ENCODE measurements around the gene AKNAD1. TPM values are rescaled to one million over a fixed set of nuclear protein-coding genes. Genes with fewer than 3 reads are reported as not detected.

The AKNAD1 gene
- total and polyA plus RNA-seq, 10 of the 15 experiments (the other 5 are each of a cell fraction or from before 2014, with no cell fraction given) = 0.05 to 0.13 (median 0.10) TPM; not detected in 7

GRCh38 chr1:108780937-108781574 is 75.8 kb downstream of the AKNAD1 start:
- no peaks in the 10 kb centered on the region for H3K27me3 ChIP-seq (replicated peaks in 1 of 2; ENCODE audit: control insufficient read depth in 2 of 2, insufficient read depth in 2 of 2, low read length in 1 of 2)
- DNase-seq (ENCODE audit: low read depth, low spot score) (no peak), ATAC-seq (no peak), FAIRE-seq (no peak)
- 71% methylated on average over 3 of the region's 3 CpGs for WGBS (ENCODE audit: insufficient coverage, insufficient replicate concordance, low lambda C conversion rate, missing lambda C conversion rate)
- ChIA-PET RAD21 (ENCODE audit: unreplicated experiment) (no interaction called here), POLR2A (interaction anchor here (0.5 kb wide), 1 partner anchor 168 kb away, joined by 3 read pairs; no protein-coding TSS in a partner anchor), CTCF (interaction anchor here (0.7 kb wide), 1 partner anchor 19 kb away, joined by 3 read pairs; no protein-coding TSS in a partner anchor), SMC1A (ENCODE audit: uncharacterized antibody, unreplicated experiment) (interaction anchor here (0.6 kb wide), 1 partner anchor 192 kb away, joined by 3 read pairs; no protein-coding TSS in a partner anchor)
- H3K4me1 ChIP-seq (ENCODE audit: control insufficient read depth, insufficient read depth, low read length) = no peaks in the 10 kb centered on the region
- no peak overlapping the region for H3K4me3 ChIP-seq
- intact Hi-C loops (cut with micrococcal nuclease; ENCODE audit: unreplicated experiment) (no loop called here), in situ Hi-C loops (cut with MboI) (no loop called here)
- H3K4me2 ChIP-seq (ENCODE audit: control insufficient read depth, insufficient read depth) = no peak overlapping the region
- H3K36me3 ChIP-seq (ENCODE audit: control insufficient read depth in 2 of 2, insufficient read depth in 2 of 2, low read length in 1 of 2) = peaks cover 3 to 6% of the 10 kb centered on the region in 2 experiments; a peak in 3 of 4 replicates
- TF ChIP-seq RFX5 (IDR thresholded peaks at IDR 0.05; ENCODE audit: low read depth, low read length) = no peak
- H2AFZ ChIP-seq (ENCODE audit: control insufficient read depth, low read depth, low read length) = no peak overlapping the region
- H4K20me1 ChIP-seq (ENCODE audit: control insufficient read depth, insufficient read depth) = no peaks in the 10 kb centered on the region
- H3K79me2 ChIP-seq (ENCODE audit: control insufficient read depth, insufficient read depth, low read length) = no peaks in the 10 kb centered on the region
- BruUV-seq (replicated peaks) = no TSS peak
- H3K9ac ChIP-seq (ENCODE audit: control insufficient read depth, insufficient read depth, low read length) = no peak overlapping the region
- peaks cover 7% of the 10 kb centered on the region for H3K9me3 ChIP-seq (replicated peaks; ENCODE audit: control insufficient read depth, insufficient read depth, low read length)
- no peak overlapping the region for H3K27ac ChIP-seq (ENCODE audit: control insufficient read depth, insufficient read depth)

GRCh38 chr1:108779455-108779854 is 77.4 kb downstream of the AKNAD1 start:
- Histone ChIP-seq H3K9ac (ENCODE audit: control insufficient read depth, insufficient read depth, low read length) (no peak overlapping the region), H3K79me2 (ENCODE audit: control insufficient read depth, insufficient read depth, low read length) (no peaks in the 10 kb centered on the region), H3K4me3 (no peak overlapping the region), H4K20me1 (ENCODE audit: control insufficient read depth, insufficient read depth) (no peaks in the 10 kb centered on the region), H3K9me3 (replicated peaks; ENCODE audit: control insufficient read depth, insufficient read depth, low read length) (no peaks in the 10 kb centered on the region; the same call in none of the 3 replicates), H3K27ac (ENCODE audit: control insufficient read depth, insufficient read depth) (no peak overlapping the region), H3K27me3 (replicated peaks in 1 of 2; ENCODE audit: control insufficient read depth in 2 of 2, insufficient read depth in 2 of 2, low read length in 1 of 2) (no peaks in the 10 kb centered on the region), H3K4me1 (ENCODE audit: control insufficient read depth, insufficient read depth, low read length) (no peaks in the 10 kb centered on the region), H2AFZ (ENCODE audit: control insufficient read depth, low read depth, low read length) (no peak overlapping the region), H3K4me2 (ENCODE audit: control insufficient read depth, insufficient read depth) (no peak overlapping the region), H3K36me3 (ENCODE audit: control insufficient read depth in 2 of 2, insufficient read depth in 2 of 2, low read length in 1 of 2) (peaks cover 0 to 7% of the 10 kb centered on the region in 2 experiments; a peak in 1 of 4 replicates)
- RAD21 ChIA-PET (ENCODE audit: unreplicated experiment) = no interaction called here
- no peak for DNase-seq (ENCODE audit: low read depth, low spot score)
- CTCF ChIA-PET = interaction anchor here (0.9 kb wide), 1 partner anchor 14 kb away, joined by 3 read pairs; no protein-coding TSS in a partner anchor
- POLR2A ChIA-PET = no interaction called here
- in situ Hi-C loops (cut with MboI) = no loop called here
- no peak for FAIRE-seq
- intact Hi-C loops (cut with micrococcal nuclease; ENCODE audit: unreplicated experiment) = no loop called here
- TF ChIP-seq CEBPB (IDR thresholded peaks at IDR 0.05; ENCODE audit: borderline replicate concordance in 1 of 2, low read depth in 2 of 2, low read length in 2 of 2) = no peak
- no peak for TF ChIP-seq STAT3 (IDR thresholded peaks at IDR 0.05; ENCODE audit: low read depth, low read length)
- no peak for TF ChIP-seq EED (IDR thresholded peaks at IDR 0.05; ENCODE audit: low read depth)
- TF ChIP-seq NFYA (IDR thresholded peaks at IDR 0.05; ENCODE audit: borderline replicate concordance, low read depth, low read length) = no peak
- TF ChIP-seq RELA (IDR thresholded peaks at IDR 0.05; ENCODE audit: borderline replicate concordance, partially characterized antibody) = no peak
- SMC1A ChIA-PET (ENCODE audit: uncharacterized antibody, unreplicated experiment) = interaction anchor here (0.6 kb wide), 1 partner anchor 35 kb away, joined by 3 read pairs; no protein-coding TSS in a partner anchor
- no TSS peak for BruUV-seq (replicated peaks)
- no peak for ATAC-seq

All from GM12878 (cell line).